ENCODE results near the gene TENM3. TPM values are rescaled to one million over a fixed set of nuclear protein-coding genes. Genes with fewer than 3 reads are reported as not detected.

TENM3 gene
- total RNA-seq, 1 experiment from 2014 or later = 0.87 TPM

DNA sequence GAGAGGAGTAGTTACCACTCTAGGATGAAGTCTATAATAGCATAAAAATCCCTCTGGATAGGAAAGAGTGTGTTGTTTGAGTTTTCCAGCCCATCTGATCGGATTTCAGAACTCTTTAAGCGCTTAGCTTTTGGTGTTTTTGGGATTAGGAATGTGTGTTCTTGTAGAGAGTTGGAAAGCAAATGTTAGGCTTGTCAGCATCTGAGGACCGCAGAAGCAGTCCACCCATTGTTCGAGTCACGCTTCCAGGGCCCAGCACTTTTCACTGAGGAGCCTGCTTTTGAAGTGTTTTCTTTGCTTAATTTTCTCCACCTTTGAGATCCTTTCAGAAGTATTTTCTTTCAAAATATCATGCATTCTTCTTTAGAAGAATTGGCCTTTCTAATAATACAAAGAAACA, 306.2 kb downstream of the TENM3 start:
- no peaks in the 10 kb centered on the region for H4K20me1 ChIP-seq (ENCODE audit: low read length)
- no peak overlapping the region for H3K4me3 ChIP-seq (ENCODE audit: low read length)
- CTCF ChIA-PET = no interaction called here
- ATAC-seq = no peak
- H3K27me3 ChIP-seq (ENCODE audit: low read length) = no peaks in the 10 kb centered on the region
- intact Hi-C loops (cut with micrococcal nuclease) = no loop called here
- POLR2A ChIA-PET (ENCODE audit: unreplicated experiment) = no interaction called here
- H3F3A ChIP-seq (ENCODE audit: low read length, unreplicated experiment) = no peaks in the 10 kb centered on the region
- H3K9me2 ChIP-seq (replicated peaks; ENCODE audit: low read length) = no peaks in the 10 kb centered on the region
- H3K27ac ChIP-seq (ENCODE audit: low read length) = no peak overlapping the region
- H3K79me2 ChIP-seq (ENCODE audit: low read length) = no peaks in the 10 kb centered on the region
- TF ChIP-seq EZH2 (IDR thresholded peaks at IDR 0.05; ENCODE audit: low read length, unreplicated experiment) = no peak
- no peak for TF ChIP-seq EZH2phosphoT487 (IDR thresholded peaks at IDR 0.05; ENCODE audit: borderline replicate concordance, low read length)
- TF ChIP-seq, protein P1, sequence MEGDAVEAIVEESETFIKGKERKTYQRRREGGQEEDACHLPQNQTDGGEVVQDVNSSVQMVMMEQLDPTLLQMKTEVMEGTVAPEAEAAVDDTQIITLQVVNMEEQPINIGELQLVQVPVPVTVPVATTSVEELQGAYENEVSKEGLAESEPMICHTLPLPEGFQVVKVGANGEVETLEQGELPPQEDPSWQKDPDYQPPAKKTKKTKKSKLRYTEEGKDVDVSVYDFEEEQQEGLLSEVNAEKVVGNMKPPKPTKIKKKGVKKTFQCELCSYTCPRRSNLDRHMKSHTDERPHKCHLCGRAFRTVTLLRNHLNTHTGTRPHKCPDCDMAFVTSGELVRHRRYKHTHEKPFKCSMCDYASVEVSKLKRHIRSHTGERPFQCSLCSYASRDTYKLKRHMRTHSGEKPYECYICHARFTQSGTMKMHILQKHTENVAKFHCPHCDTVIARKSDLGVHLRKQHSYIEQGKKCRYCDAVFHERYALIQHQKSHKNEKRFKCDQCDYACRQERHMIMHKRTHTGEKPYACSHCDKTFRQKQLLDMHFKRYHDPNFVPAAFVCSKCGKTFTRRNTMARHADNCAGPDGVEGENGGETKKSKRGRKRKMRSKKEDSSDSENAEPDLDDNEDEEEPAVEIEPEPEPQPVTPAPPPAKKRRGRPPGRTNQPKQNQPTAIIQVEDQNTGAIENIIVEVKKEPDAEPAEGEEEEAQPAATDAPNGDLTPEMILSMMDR (conservative IDR thresholded peaks at IDR 0.05; ENCODE audit: low read depth, low read length) = no peak
- no peak for DNase-seq
- BruUV-seq (replicated peaks) = no TSS peak
- H3K4me1 ChIP-seq (ENCODE audit: insufficient read depth, low read length) = no peaks in the 10 kb centered on the region
- H3K4me2 ChIP-seq (ENCODE audit: low read length) = no peak overlapping the region
- H3K9me3 ChIP-seq (ENCODE audit: low read length) = no peaks in the 10 kb centered on the region
- no peak overlapping the region for H3K9ac ChIP-seq (ENCODE audit: low read length)
- no peak overlapping the region for H2AFZ ChIP-seq (ENCODE audit: low read length)
- H3K36me3 ChIP-seq (ENCODE audit: low read depth, low read length) = no peaks in the 10 kb centered on the region

DNA sequence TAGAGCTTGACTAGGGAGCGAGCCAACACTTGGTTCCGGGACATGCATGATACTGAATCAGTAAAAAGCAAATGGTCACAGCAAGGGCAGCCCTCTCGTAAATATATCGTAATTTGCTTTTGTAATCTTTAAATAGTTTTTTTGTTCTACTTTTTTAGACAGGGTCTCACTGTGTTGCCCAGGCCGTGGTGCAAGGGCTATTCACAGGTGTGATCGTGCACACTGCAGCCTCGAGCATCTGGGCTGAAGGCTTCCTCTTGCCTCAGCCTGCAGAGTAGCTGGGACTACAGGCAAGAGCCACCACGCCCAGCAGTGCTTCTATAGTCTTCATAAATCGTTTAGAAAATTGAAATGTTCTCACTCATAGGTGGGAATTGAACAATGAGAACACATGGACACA, 309.7 kb downstream of the TENM3 start:
- no peak for DNase-seq

DNA sequence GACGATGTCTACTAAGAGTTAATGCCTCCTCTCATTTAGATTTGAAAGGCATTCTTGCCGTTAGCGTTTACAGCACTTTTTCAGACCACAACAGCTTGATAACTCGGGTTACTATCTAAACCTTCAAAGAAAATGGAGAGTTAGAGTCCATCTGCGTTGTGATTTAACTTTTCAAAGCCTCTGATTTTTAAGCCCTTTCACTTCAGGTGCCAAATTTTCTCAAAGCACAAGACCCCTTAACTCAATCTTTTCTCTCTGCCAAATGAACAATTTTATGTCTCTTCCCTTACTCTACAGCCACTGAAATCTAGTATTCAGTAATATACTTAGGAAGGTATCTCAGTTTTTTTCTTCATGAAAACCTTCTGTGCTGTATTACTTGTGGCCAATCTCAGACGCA, 310.5 kb downstream of the TENM3 start:
- ChIA-PET POLR2A (ENCODE audit: unreplicated experiment) (no interaction called here), CTCF (no interaction called here)
- ATAC-seq = no peak
- BruUV-seq (replicated peaks) = no TSS peak
- no peaks in the 10 kb centered on the region for H3F3A ChIP-seq (ENCODE audit: low read length, unreplicated experiment)
- H3K4me2 ChIP-seq (ENCODE audit: low read length) = no peak overlapping the region
- H3K4me3 ChIP-seq (ENCODE audit: low read length) = no peak overlapping the region
- H3K4me1 ChIP-seq (ENCODE audit: insufficient read depth, low read length) = no peaks in the 10 kb centered on the region
- H3K9me3 ChIP-seq (ENCODE audit: low read length) = no peaks in the 10 kb centered on the region
- H3K27me3 ChIP-seq (ENCODE audit: low read length) = no peaks in the 10 kb centered on the region
- no peak overlapping the region for H3K27ac ChIP-seq (ENCODE audit: low read length)
- no peaks in the 10 kb centered on the region for H3K79me2 ChIP-seq (ENCODE audit: low read length)
- H2AFZ ChIP-seq (ENCODE audit: low read length) = no peak overlapping the region
- DNase-seq = no peak
- H3K9ac ChIP-seq (ENCODE audit: low read length) = no peak overlapping the region
- no peaks in the 10 kb centered on the region for H3K36me3 ChIP-seq (ENCODE audit: low read depth, low read length)
- H4K20me1 ChIP-seq (ENCODE audit: low read length) = no peaks in the 10 kb centered on the region
- TF ChIP-seq, protein P1 (conservative IDR thresholded peaks at IDR 0.05; ENCODE audit: low read depth, low read length) = no peak
- TF ChIP-seq EZH2 (IDR thresholded peaks at IDR 0.05; ENCODE audit: low read length, unreplicated experiment) = no peak
- TF ChIP-seq EZH2phosphoT487 (IDR thresholded peaks at IDR 0.05; ENCODE audit: borderline replicate concordance, low read length) = no peak
- H3K9me2 ChIP-seq (replicated peaks; ENCODE audit: low read length) = no peaks in the 10 kb centered on the region
- intact Hi-C loops (cut with micrococcal nuclease) = no loop called here

More for the DNA sequence above, 309.7 kb downstream of the TENM3 start:
- H3K27me3 ChIP-seq (ENCODE audit: low read length) = no peaks in the 10 kb centered on the region
- no peak overlapping the region for H3K27ac ChIP-seq (ENCODE audit: low read length)
- ChIA-PET CTCF (no interaction called here), POLR2A (ENCODE audit: unreplicated experiment) (no interaction called here)
- H3K9me2 ChIP-seq (replicated peaks; ENCODE audit: low read length) = no peaks in the 10 kb centered on the region
- no peak for ATAC-seq
- H3K79me2 ChIP-seq (ENCODE audit: low read length) = no peaks in the 10 kb centered on the region
- BruUV-seq (replicated peaks) = no TSS peak
- no peaks in the 10 kb centered on the region for H3F3A ChIP-seq (ENCODE audit: low read length, unreplicated experiment)
- H3K4me3 ChIP-seq (ENCODE audit: low read length) = no peak overlapping the region
- H4K20me1 ChIP-seq (ENCODE audit: low read length) = no peaks in the 10 kb centered on the region
- no peaks in the 10 kb centered on the region for H3K4me1 ChIP-seq (ENCODE audit: insufficient read depth, low read length)
- no peak overlapping the region for H3K4me2 ChIP-seq (ENCODE audit: low read length)
- H3K9me3 ChIP-seq (ENCODE audit: low read length) = no peaks in the 10 kb centered on the region
- no peak overlapping the region for H2AFZ ChIP-seq (ENCODE audit: low read length)
- intact Hi-C loops (cut with micrococcal nuclease) = no loop called here
- TF ChIP-seq, protein P1 (conservative IDR thresholded peaks at IDR 0.05; ENCODE audit: low read depth, low read length) = no peak
- TF ChIP-seq EZH2 (IDR thresholded peaks at IDR 0.05; ENCODE audit: low read length, unreplicated experiment) (no peak), EZH2phosphoT487 (IDR thresholded peaks at IDR 0.05; ENCODE audit: borderline replicate concordance, low read length) (no peak)
- H3K36me3 ChIP-seq (ENCODE audit: low read depth, low read length) = no peaks in the 10 kb centered on the region
- no peak overlapping the region for H3K9ac ChIP-seq (ENCODE audit: low read length)
